DLD1 (cell line): ENCODE measurements around the gene GPR101.

Experiments
- in situ Hi-C: cut with HindIII; loops from 2 replicates; pipeline ENCODE4 v1.10.0; 2017; ENCODE audit warnings: low sequenced_read_pairs

GPR101 gene, protein sequence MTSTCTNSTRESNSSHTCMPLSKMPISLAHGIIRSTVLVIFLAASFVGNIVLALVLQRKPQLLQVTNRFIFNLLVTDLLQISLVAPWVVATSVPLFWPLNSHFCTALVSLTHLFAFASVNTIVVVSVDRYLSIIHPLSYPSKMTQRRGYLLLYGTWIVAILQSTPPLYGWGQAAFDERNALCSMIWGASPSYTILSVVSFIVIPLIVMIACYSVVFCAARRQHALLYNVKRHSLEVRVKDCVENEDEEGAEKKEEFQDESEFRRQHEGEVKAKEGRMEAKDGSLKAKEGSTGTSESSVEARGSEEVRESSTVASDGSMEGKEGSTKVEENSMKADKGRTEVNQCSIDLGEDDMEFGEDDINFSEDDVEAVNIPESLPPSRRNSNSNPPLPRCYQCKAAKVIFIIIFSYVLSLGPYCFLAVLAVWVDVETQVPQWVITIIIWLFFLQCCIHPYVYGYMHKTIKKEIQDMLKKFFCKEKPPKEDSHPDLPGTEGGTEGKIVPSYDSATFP

GRCh38 chrX:137033774-137034507, at the start of gene GPR101:
GPR101 (minus strand) TSS chrX:137033995; CDS start chrX:137031674, 2,321 bp downstream.
- in situ Hi-C loops: no loop called here

- in situ Hi-C loops: no loop called here
Measured at GRCh38 chrX:137081239-137081638, 47.4 kb upstream of the GPR101 start.

DNA sequence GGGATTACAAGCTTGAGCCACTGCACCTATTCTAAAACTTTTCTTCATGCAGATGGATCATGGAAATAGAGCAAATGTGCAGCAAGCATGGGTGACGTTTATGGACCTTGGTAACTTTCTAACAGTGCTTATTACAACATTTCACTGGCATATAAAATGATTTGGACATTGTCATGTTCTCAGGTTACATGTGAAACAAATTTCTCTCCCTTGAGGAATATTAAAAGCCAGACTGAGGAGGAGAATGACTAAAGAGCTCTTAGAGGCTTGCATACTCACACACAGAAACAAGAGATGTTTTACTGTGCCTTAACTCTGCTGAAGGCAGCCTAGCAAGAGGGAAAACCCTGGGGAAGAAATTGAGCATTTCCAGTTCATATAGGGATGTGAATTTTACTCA, 38.6 kb upstream of the GPR101 start:
- in situ Hi-C loops: no loop called here

GRCh38 chrX:137071596-137071995, 37.8 kb upstream of the GPR101 start:
- in situ Hi-C loops: no loop called here

DNA sequence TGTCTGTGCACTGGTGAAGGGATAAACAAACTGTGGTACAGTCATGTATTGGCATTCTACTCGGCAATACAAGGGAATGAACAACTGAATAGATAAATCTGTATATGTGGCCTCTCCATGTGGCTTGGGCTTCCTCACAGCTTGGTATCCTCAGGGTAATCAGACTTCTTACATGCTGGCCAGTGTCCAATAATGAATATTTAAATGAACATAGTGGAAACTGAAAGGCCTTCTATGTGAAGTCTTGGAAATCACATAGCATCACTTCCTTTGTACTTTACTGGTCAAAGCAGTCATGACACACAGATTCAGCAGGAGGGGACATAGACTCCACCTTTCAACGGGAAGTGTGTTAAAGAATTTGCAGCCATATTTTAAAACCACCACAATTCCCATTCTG, 33.4 kb upstream of the GPR101 start:
- in situ Hi-C loops: no loop called here

DNA sequence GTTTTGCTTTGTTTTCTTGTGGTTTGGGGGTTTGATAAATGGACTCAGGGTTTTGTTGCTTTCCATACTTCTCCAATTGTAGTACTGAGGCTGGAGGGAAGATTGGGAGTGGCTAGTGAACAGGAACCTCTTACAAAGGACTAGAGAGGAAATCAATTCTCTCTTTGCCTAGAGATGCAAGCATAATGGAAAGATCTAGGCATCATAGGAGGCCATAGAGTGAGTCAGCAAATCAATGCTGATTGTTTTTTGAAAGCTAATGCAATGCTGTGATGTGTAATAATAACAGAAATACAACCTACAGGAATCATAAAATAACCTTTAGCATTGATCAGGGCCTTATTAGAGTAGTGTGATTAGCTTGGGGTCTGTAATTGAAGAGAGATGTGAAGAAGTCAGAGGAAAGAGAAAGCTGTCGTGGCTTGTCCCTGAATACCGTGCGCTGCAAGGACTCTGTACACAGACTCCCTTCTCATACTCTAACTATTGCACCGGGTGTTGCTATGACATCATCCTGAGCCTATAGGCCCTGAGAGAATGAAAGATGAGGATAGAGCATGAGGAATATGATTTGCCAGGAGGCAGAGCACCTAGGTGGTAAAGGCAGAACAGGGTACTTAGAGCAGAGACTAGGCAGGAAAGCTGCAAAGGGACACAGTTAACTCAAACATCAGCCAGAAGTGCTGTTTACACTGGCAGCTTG, 29.3 kb upstream of the GPR101 start:
- in situ Hi-C loops: no loop called here

DNA sequence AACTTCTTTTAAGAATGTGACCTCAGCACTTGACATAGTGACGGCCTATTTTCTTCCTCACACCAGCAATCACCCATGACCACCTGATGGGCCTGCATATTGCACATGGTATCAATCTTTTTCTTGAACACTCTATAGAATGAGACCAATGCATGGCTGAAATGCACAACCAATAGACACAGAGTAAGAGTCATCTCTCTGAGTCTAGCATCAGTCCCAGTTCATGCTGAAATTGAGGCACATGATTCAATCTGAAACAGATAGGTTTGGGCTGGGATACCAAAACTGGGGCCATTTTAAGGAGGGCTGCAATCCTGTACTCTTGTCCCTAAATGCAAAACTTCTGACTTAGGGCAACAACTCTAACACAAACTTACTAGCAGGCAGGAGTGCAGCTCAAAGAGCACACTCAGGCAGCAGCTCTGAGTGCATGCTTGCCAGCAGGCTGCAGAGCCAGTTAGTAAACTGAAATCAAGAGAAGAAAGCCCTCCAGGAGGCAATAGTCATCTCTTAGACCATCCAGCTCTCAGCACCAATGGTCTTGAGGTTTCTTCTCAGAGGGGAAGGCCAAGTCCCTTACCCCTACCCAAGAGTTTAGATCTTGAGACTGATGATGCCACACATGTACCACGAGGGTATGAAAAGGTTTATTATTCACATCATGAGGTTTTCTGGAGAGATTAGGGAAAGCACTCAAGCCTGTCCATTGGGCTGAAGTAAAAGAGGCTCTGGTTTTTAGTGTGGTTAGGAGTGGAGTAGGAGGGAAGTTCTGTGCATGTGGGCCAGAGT, 24.7 kb upstream of the GPR101 start:
- in situ Hi-C loops: no loop called here

DNA sequence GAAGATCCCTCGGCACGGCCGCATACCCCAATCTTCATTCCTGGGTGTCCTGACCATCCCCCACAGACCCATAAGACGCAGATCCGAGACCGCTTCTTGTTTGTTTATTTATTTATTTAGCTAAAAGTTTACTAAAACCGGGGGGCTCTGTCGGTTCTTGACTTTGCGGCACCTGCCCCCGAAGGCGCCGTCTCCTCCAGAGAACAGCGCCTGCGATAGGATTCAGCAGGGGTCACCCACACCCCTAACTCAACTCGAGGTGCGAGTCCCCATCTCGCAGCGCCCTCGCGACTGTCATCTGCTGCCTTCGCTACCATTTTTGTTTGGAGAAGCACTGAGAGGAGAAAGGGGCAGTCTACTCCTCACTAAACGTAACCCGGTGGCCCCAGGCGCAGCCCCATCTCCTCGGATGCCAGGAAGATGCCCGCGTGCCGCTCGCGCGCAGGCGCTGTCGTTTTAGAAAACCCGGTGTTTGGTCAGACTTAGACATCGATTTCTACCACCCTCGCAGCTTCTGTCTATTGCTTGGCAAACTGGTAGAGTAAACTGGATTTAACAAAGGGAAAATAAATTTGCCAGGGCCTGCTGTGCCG, 18.9 kb upstream of the GPR101 start:
- in situ Hi-C loops: no loop called here

GRCh38 chrX:137051978-137052642, 18.3 kb upstream of the GPR101 start:
- in situ Hi-C loops: no loop called here

- in situ Hi-C loops: no loop called here
Measured at GRCh38 chrX:137044893-137045292, 11.1 kb upstream of the GPR101 start.

GRCh38 chrX:137043736-137044135, 9.9 kb upstream of the GPR101 start:
- in situ Hi-C loops: no loop called here

GRCh38 chrX:137041329-137041728, 7.5 kb upstream of the GPR101 start:
- in situ Hi-C loops: no loop called here

GRCh38 chrX:137040113-137040794, 6.5 kb upstream of the GPR101 start:
- in situ Hi-C loops: no loop called here

GRCh38 chrX:137034508-137034872, 695 bp upstream of the GPR101 start:
- in situ Hi-C loops: no loop called here

DNA sequence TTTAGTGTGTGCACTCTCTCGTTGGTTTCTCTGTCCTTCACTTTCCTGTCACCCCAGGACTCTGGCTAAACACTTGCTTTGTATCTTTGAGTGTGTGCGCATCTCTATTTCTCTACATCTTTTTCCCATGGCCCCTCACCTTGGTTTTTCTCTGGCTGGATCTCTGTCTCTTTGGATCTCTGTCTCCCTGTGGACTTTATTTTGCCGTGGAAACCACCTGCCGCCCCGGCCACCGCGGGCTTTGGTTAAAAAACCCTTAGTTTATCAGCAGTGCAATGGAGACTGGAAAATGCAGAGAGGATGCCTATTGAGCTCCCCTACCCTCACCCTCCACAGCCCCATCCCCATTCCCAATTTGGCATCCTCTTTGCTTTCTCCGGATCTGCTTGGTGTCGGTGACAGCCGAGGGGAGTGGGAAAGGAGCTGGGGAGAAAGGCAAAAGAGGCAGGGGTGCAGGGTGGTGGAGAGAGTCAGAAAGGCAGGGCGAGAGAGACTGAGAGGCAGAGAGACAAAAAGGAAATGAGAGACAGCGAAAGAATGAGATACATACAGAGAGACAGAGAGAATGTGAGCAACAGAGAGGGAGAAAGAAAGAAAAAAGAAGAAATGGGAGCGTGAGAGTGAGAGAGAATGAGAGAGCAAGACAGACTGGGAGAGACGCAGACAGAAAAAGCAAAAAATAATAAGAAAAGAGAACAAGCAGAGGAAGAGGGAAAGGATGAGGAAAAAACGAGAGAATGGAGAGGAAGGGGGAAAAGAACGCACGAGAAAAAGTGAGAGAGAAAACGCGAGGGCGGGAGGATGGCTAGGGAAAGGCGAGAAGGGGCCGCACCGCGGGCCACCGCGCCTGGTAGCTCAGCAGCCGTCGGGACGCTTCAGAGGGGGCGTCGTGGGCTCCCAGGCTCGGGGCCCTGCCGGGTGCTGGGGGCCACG, 688 bp downstream of the GPR101 start:
- in situ Hi-C loops: no loop called here

- in situ Hi-C loops: no loop called here
Measured at GRCh38 chrX:137032341-137032694, 1.5 kb downstream of the GPR101 start.

DNA sequence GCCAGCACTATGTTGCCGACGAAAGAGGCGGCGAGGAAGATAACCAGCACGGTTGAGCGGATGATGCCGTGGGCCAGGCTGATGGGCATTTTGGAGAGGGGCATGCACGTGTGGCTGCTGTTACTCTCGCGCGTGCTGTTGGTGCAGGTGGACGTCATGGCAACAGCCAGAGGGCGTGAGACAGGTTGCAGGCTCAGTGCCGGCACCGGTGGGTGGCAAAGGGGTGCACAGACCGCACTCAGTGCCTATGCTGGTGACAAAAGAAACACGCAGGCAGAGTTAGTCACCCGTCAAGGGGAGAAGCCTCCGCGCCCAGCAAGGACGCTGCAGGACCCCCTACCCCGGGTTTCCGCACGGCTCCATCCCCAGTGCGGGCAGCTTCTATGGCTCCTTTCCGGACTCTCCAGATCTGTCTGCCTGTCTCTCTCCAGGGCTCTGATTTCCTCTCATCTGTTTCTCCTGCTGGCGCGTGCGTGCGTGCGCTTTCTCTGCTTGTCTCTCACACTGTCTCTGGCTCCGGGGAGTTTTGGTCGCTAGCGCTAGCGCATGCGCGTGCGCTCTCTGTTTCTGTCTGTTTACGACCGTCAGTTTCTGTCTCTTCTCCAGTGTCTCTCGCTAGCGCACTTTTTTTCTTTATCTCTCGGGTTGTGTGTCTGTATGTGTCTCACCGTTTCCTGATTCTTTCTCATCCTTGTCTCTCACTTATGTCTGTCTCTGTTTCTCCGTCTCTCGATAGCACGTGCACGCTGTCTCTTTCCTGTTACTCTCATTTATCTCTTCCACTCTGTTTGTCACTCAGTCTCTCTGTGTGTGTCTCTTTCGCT, 2.1 kb downstream of the GPR101 start:
- in situ Hi-C loops: no loop called here
